B cell (primary cell): ENCODE results near the gene PEBP1.

Source experiments
- CTCF ChIP-seq: fragments of 200-600 bp; IDR thresholded peaks from one replicate; pipeline ENCODE4 v1.8.0; 2022; ENCODE audit warnings: antibody characterized with exemption, mild to moderate bottlenecking
- EZH2 ChIP-seq: IDR thresholded peaks from 2 replicates; pipeline ENCODE4 v1.6.1; 2012; ENCODE audit warnings: borderline replicate concordance, low read depth, mild to moderate bottlenecking, moderate library complexity, low read length; ENCODE audit not compliant: insufficient read depth, poor library complexity, severe bottlenecking

DNA sequence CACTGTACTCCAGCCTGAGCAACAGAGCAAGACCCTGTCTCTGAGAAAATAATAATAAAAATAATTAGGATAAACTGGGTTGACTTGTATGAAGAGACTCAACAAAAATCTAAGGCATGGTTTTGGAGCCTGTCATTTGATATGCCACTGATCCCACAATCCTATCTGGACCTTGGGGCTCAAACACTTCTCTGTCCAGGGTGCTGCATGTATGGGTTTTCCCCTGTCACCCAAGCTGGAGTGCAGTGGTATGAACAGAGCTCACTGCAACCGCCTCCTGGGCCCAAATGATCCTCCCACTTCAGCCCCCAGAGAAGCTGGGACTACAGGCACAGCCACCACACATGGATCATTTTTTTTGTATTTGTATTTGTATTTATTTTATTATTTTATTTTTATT lies 26.8 kb upstream of the PEBP1 start:
- TF ChIP-seq CTCF (no peak), EZH2 (no peak)
